GM12878 (cell line): ENCODE data around the gene MBNL1. TPM values are rescaled to one million over a fixed set of nuclear protein-coding genes. Genes with fewer than 3 reads are reported as not detected.

Source experiments
- ATAC-seq: fragments of 200-7000 bp; cut with Tn5 transposase; 3 replicates; pipeline ENCODE4 v1.9.1; 2020; ENCODE audit warnings: mild to moderate bottlenecking, moderate library complexity
- BruUV-seq: library from RNA; stranded (reverse); fragments of 400-500 nt; replicated peaks from 2 replicates; lab custom pipeline; 2021; lab: Mats Ljungman, UMichigan
- CTCF ChIA-PET: fragments of 300-600 bp; sonication (Branson Sonifier 250); formaldehyde crosslinking; extraction: SDS; loops from one replicate; lab custom pipeline; 2021; ENCODE audit warnings: inconsistent platforms; lab: Yijun Ruan, JAX
- POLR2A ChIA-PET: fragments of 350-600 bp; formaldehyde crosslinking; extraction: SDS; loops from one replicate; lab custom pipeline; 2021; ENCODE audit warnings: inconsistent platforms; lab: Charles Lee
- RAD21 ChIA-PET: fragments of 300-600 bp; sonication (Branson Sonifier 250); formaldehyde crosslinking; loops from one replicate; lab custom pipeline; 2023; ENCODE audit warnings: antibody characterized with exemption; ENCODE audit not compliant: unreplicated experiment; lab: Charles Lee
- SMC1A ChIA-PET: fragments of 300-600 bp; sonication (Branson Sonifier 250); formaldehyde crosslinking; loops from one replicate; lab custom pipeline; 2023; ENCODE audit not compliant: unreplicated experiment, uncharacterized antibody; lab: Charles Lee
- DNase-seq: peaks from one replicate; pipeline ENCODE4 v3.0.0-alpha.2; 2011; ENCODE audit warnings: low read depth, low spot score
- FAIRE-seq: peaks from 3 replicates; lab custom pipeline; 2011; peaks lifted over from hg19 to GRCh38; lab: Jason Lieb, UNC
- H2AFZ ChIP-seq: 2 replicates; pipeline ENCODE4 v1.6.0; 2011; ENCODE audit warnings: low read depth, low read length, control low read depth; ENCODE audit not compliant: control insufficient read depth
- H3K27ac ChIP-seq: 2 replicates; pipeline ENCODE4 v1.5.1; 2011; ENCODE audit warnings: control low read depth; ENCODE audit not compliant: control insufficient read depth, insufficient read depth
- H3K27me3 ChIP-seq, 2 experiments: replicated peaks in 1 of 2; 2 replicates each; pipeline versions ENCODE4 v1.6.0 to v1.6.1; 2011; ENCODE audit warnings: low read length in 1 of 2; ENCODE audit not compliant: control insufficient read depth in 2 of 2, insufficient read depth in 2 of 2
- H3K36me3 ChIP-seq, 2 experiments: 2 replicates each; pipeline ENCODE4 v1.5.1; 2011; ENCODE audit warnings: low read length in 1 of 2; ENCODE audit not compliant: control insufficient read depth in 2 of 2, insufficient read depth in 2 of 2
- H3K4me1 ChIP-seq: 2 replicates; pipeline ENCODE4 v1.6.1; 2011; ENCODE audit warnings: mild to moderate bottlenecking, low read length, moderate library complexity, mixed read lengths; ENCODE audit not compliant: control insufficient read depth, insufficient read depth
- H3K4me2 ChIP-seq: 2 replicates; pipeline ENCODE4 v1.6.0; 2011; ENCODE audit warnings: control low read depth; ENCODE audit not compliant: control insufficient read depth, insufficient read depth
- H3K4me3 ChIP-seq: fragments of 200-600 bp; sonication (generic); 2 replicates; pipeline ENCODE4 v1.5.1; 2016
- H3K79me2 ChIP-seq: 2 replicates; pipeline ENCODE4 v1.6.0; 2011; ENCODE audit warnings: low read length; ENCODE audit not compliant: control insufficient read depth, insufficient read depth
- H3K9ac ChIP-seq: 2 replicates; pipeline ENCODE4 v1.8.0; 2011; ENCODE audit warnings: low read length, control low read depth, mixed read lengths; ENCODE audit not compliant: control insufficient read depth, insufficient read depth
- H3K9me3 ChIP-seq: replicated peaks from 3 replicates; pipeline ENCODE4 v1.5.1; 2011; ENCODE audit warnings: mild to moderate bottlenecking, low read length; ENCODE audit not compliant: control insufficient read depth, insufficient read depth
- H4K20me1 ChIP-seq: 2 replicates; pipeline ENCODE4 v1.6.0; 2011; ENCODE audit not compliant: control insufficient read depth, insufficient read depth
- CBFB ChIP-seq: IDR thresholded peaks from 2 replicates; pipeline ENCODE4 v1.6.1; 2016; ENCODE audit warnings: antibody characterized with exemption, low read depth
- IRF4 ChIP-seq: IDR thresholded peaks from 2 replicates; pipeline ENCODE4 v1.6.1; 2011; ENCODE audit warnings: low read depth, low read length
- MTA3 ChIP-seq: IDR thresholded peaks from 2 replicates; pipeline ENCODE4 v1.6.1; 2012; ENCODE audit warnings: low read length, inconsistent platforms, borderline replicate concordance
- RUNX3 ChIP-seq: IDR thresholded peaks from 2 replicates; pipeline ENCODE4 v1.6.1; 2012; ENCODE audit warnings: low read length, inconsistent platforms
- TAF1 ChIP-seq: IDR thresholded peaks from 2 replicates; pipeline ENCODE4 v1.6.1; 2011; ENCODE audit warnings: mild to moderate bottlenecking, low read depth, low read length, borderline replicate concordance
- USF1 ChIP-seq: IDR thresholded peaks from 2 replicates; pipeline ENCODE4 v1.6.1; 2011; ENCODE audit warnings: borderline replicate concordance, low read depth, mild to moderate bottlenecking, moderate library complexity, mixed read lengths, low read length; ENCODE audit not compliant: insufficient read depth; ENCODE audit errors: extremely low read length
- WGBS: methylation state at CpG from one replicate; pipeline ENCODE4 v1.1.6; 2016; ENCODE audit warnings: low lambda C conversion rate; ENCODE audit not compliant: insufficient replicate concordance, insufficient coverage; ENCODE audit errors: missing lambda C conversion rate; 5-methylcytosine and 5-hydroxymethylcytosine counted together
- in situ Hi-C: fragments of 300-500 bp; cut with MboI; formaldehyde crosslinking; loops from 9 replicates; pipeline ENCODE4 v1.14.3; 2018; ENCODE audit warnings: mixed read lengths
- intact Hi-C: fragments of 100-400 bp; cut with micrococcal nuclease; formaldehyde crosslinking; loops from one replicate; pipeline ENCODE4 v1.14.2; 2022; ENCODE audit not compliant: unreplicated experiment
- polyA plus RNA-seq, 11 experiments: library from polyadenylated mRNA; depleted of rRNA in 4 of 11; unstranded in 6 of 11; stranded (reverse) in 5 of 11; fragments of >200 nt; fragmentation: Nextera tagmentation in 4 of 11; fragmentation: Illumina TruSeq in 1 of 11; extraction: Ambion mirVana in 4 of 11; extraction: Trizol in 1 of 11; gene quantifications; 1 replicate in 1 of 11; 2 replicates in 10 of 11; pipeline versions ENCODE4 v1.2.1 to v1.2.3, GENCODE V29; 2011 to 2016; ENCODE audit warnings: inconsistent platforms in 2 of 11, missing spikeins in 2 of 11, low read depth in 1 of 11
- total RNA-seq, 4 experiments: library from RNA; depleted of rRNA in 3 of 4; stranded (reverse); fragments of >200 nt in 3 of 4; fragmentation: Illumina TruSeq in 1 of 4; extraction: Trizol in 1 of 4; gene quantifications; 2 replicates each; pipeline versions ENCODE4 v1.2.1 to v1.2.3, GENCODE V29; 2013 to 2021
- TF ChIP-seq, protein P1 (sequence below): fragments of 450-650 bp; IDR thresholded peaks from 2 replicates; pipeline ENCODE4 v1.6.1; 2016; ENCODE audit warnings: mild to moderate bottlenecking, moderate library complexity, borderline replicate concordance
- TF ChIP-seq, protein P2 (sequence below): IDR thresholded peaks from 2 replicates; pipeline ENCODE4 v1.6.1; 2012; ENCODE audit warnings: low read depth, low read length, improper control_type of control experiment

MBNL1 gene
- total and polyA plus RNA-seq, 10 of the 15 experiments (the other 5 are each of a cell fraction or from before 2014, with no cell fraction given) = 59.6 to 337 (median 143) TPM

GRCh38 chr3:152496716-152497115, 228.0 kb downstream of the MBNL1 start:
- Histone ChIP-seq H3K4me3 (no peak overlapping the region), H3K9ac (no peak overlapping the region), H2AFZ (no peak overlapping the region), H3K36me3 (no peaks in the 10 kb centered on the region), H3K27me3 (no peaks in the 10 kb centered on the region), H4K20me1 (no peaks in the 10 kb centered on the region), H3K4me2 (peak overlapping the region; percentile 12; the same call in 1 of the 2 replicates), H3K9me3 (peaks cover 2% of the 10 kb centered on the region), H3K4me1 (peaks cover under 1% of the 10 kb centered on the region; the same call in 1 of the 2 replicates), H3K79me2 (no peaks in the 10 kb centered on the region), H3K27ac (peak overlapping the region; percentile 50; the same call in 1 of the 2 replicates)
- ChIA-PET POLR2A (interaction anchor here (1.0 to 1.5 kb wide), 3 partner anchors 10 to 20 kb away, joined by 3 to 4 read pairs (median 4); no protein-coding TSS in a partner anchor), RAD21 (interaction anchor here (0.9 to 1.6 kb wide), 8 partner anchors 10 to 419 kb away, joined by 3 to 7 read pairs (median 3); no protein-coding TSS in a partner anchor), CTCF (interaction anchor here (0.6 to 2.4 kb wide), 9 partner anchors 10 to 77 kb away, joined by 3 to 9 read pairs (median 5); no protein-coding TSS in a partner anchor), SMC1A (interaction anchor here (0.7 to 3.5 kb wide), 7 partner anchors 11 to 20 kb away, joined by 3 to 28 read pairs (median 4); no protein-coding TSS in a partner anchor)
- intact Hi-C loops = loop anchor here (2.0 kb wide), 2 partner anchors 14 to 16 kb away; no protein-coding TSS in a partner anchor
- DNase-seq (no peak), ATAC-seq (peak; percentile 40), FAIRE-seq (peak; percentile 85)
- TF ChIP-seq, protein P1, sequence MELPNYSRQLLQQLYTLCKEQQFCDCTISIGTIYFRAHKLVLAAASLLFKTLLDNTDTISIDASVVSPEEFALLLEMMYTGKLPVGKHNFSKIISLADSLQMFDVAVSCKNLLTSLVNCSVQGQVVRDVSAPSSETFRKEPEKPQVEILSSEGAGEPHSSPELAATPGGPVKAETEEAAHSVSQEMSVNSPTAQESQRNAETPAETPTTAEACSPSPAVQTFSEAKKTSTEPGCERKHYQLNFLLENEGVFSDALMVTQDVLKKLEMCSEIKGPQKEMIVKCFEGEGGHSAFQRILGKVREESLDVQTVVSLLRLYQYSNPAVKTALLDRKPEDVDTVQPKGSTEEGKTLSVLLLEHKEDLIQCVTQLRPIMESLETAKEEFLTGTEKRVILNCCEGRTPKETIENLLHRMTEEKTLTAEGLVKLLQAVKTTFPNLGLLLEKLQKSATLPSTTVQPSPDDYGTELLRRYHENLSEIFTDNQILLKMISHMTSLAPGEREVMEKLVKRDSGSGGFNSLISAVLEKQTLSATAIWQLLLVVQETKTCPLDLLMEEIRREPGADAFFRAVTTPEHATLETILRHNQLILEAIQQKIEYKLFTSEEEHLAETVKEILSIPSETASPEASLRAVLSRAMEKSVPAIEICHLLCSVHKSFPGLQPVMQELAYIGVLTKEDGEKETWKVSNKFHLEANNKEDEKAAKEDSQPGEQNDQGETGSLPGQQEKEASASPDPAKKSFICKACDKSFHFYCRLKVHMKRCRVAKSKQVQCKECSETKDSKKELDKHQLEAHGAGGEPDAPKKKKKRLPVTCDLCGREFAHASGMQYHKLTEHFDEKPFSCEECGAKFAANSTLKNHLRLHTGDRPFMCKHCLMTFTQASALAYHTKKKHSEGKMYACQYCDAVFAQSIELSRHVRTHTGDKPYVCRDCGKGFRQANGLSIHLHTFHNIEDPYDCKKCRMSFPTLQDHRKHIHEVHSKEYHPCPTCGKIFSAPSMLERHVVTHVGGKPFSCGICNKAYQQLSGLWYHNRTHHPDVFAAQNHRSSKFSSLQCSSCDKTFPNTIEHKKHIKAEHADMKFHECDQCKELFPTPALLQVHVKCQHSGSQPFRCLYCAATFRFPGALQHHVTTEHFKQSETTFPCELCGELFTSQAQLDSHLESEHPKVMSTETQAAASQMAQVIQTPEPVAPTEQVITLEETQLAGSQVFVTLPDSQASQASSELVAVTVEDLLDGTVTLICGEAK = no peak
- TF ChIP-seq CBFB (no peak), RUNX3 (no peak), MTA3 (no peak), USF1 (no peak), IRF4 (no peak), TAF1 (no peak)
- TF ChIP-seq, protein P2, sequence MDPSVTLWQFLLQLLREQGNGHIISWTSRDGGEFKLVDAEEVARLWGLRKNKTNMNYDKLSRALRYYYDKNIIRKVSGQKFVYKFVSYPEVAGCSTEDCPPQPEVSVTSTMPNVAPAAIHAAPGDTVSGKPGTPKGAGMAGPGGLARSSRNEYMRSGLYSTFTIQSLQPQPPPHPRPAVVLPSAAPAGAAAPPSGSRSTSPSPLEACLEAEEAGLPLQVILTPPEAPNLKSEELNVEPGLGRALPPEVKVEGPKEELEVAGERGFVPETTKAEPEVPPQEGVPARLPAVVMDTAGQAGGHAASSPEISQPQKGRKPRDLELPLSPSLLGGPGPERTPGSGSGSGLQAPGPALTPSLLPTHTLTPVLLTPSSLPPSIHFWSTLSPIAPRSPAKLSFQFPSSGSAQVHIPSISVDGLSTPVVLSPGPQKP = no peak
- WGBS = 7% methylated on average over 1 of the region's 1 CpG
- in situ Hi-C loops = no loop called here
- no TSS peak for BruUV-seq
